K562 (cell line): ENCODE data around the gene ZNF300. TPM values are rescaled to one million over a fixed set of nuclear protein-coding genes. Genes with fewer than 3 reads are reported as not detected.

Experiments
- ATAC-seq: fragments of 200-7000 bp; cut with Tn5 transposase; 3 replicates; pipeline ENCODE4 v1.9.1; 2020; ENCODE audit warnings: moderate library complexity
- BruUV-seq: library from RNA; stranded (reverse); fragments of 400-500 nt; replicated peaks from 2 replicates; lab custom pipeline; 2021; lab: Mats Ljungman, UMichigan
- CTCF ChIA-PET: fragments of 300-600 bp; formaldehyde crosslinking; extraction: SDS; loops from one replicate; lab custom pipeline; 2021; ENCODE audit warnings: low intra/inter-chr PET ratio; lab: Yijun Ruan, JAX
- POLR2A ChIA-PET: fragments of 300-600, 350-650 bp; sonication (Branson Sonifier 250); formaldehyde crosslinking; extraction: SDS; loops from one replicate; lab custom pipeline; 2021; ENCODE audit warnings: antibody characterized with exemption, inconsistent platforms; lab: Yijun Ruan, JAX
- DNase-seq, 4 experiments: peaks; one replicate each; pipeline versions ENCODE4 v3.0.0 to v3.0.0-alpha.2; 2011 to 2018; ENCODE audit warnings: low spot score in 3 of 4, mixed read lengths in 3 of 4; ENCODE audit errors: extremely low read depth in 1 of 4
- FAIRE-seq: peaks from 2 replicates; lab custom pipeline; 2011; peaks lifted over from hg19 to GRCh38; lab: Jason Lieb, UNC
- H2AFZ ChIP-seq: 2 replicates; pipeline ENCODE4 v1.6.0; 2011; ENCODE audit warnings: low read depth, low read length, control low read depth, inconsistent platforms
- H3K27ac ChIP-seq: fragments of 200-600 bp; 3 replicates; pipeline ENCODE4 v1.8.0; 2011; ENCODE audit warnings: low read depth, mild to moderate bottlenecking, control low read depth, inconsistent platforms, low read length, moderate library complexity, mixed read lengths; ENCODE audit errors: extremely low read depth
- H3K27me3 ChIP-seq, 2 experiments: fragments of 300-600 bp in 1 of 2; 2 replicates in 1 of 2; 3 replicates in 1 of 2; pipeline versions ENCODE4 v1.6.0 to v1.8.0; 2011; ENCODE audit warnings: inconsistent platforms in 2 of 2, low read length in 2 of 2, mild to moderate bottlenecking in 1 of 2, mixed read lengths in 1 of 2, moderate library complexity in 1 of 2; ENCODE audit not compliant: control insufficient read depth in 2 of 2, insufficient read depth in 2 of 2
- H3K36me3 ChIP-seq: fragments of 300-600 bp; 3 replicates; pipeline ENCODE4 v1.8.0; 2011; ENCODE audit warnings: mild to moderate bottlenecking, low read length, inconsistent platforms; ENCODE audit not compliant: control insufficient read depth, insufficient read depth
- H3K4me1 ChIP-seq, 2 experiments: fragments of 200-600 bp in 1 of 2; replicated peaks in 1 of 2; 2 replicates in 1 of 2; 3 replicates in 1 of 2; pipeline versions ENCODE4 v1.5.1 to v1.8.0; 2011; ENCODE audit warnings: inconsistent platforms in 2 of 2, low read length in 2 of 2, mild to moderate bottlenecking in 1 of 2, mixed read lengths in 1 of 2, moderate library complexity in 1 of 2; ENCODE audit not compliant: control insufficient read depth in 2 of 2, insufficient read depth in 2 of 2
- H3K4me2 ChIP-seq: 2 replicates; pipeline ENCODE4 v1.6.1; 2011; ENCODE audit warnings: low read length, control low read depth, inconsistent platforms, mixed read lengths; ENCODE audit not compliant: insufficient read depth
- H3K4me3 ChIP-seq: fragments of 200-600 bp; sonication (generic), shearing (Covaris generic); 2 replicates; pipeline ENCODE4 v1.5.1; 2016; ENCODE audit warnings: control low read depth, inconsistent platforms
- H3K79me2 ChIP-seq: fragments of 200-600 bp; 3 replicates; pipeline ENCODE4 v1.8.0; 2011; ENCODE audit warnings: low read length, inconsistent platforms; ENCODE audit not compliant: control insufficient read depth, insufficient read depth
- H3K9ac ChIP-seq, 2 experiments: 2 replicates each; pipeline versions ENCODE4 v1.6.0 to v1.6.1; 2011; ENCODE audit warnings: low read depth in 2 of 2, low read length in 2 of 2, control low read depth in 1 of 2, inconsistent platforms in 1 of 2, mild to moderate bottlenecking in 1 of 2, mixed read lengths in 1 of 2; ENCODE audit not compliant: insufficient read depth in 1 of 2
- H3K9me1 ChIP-seq: one replicate; pipeline ENCODE4 v1.6.0; 2011; ENCODE audit warnings: inconsistent platforms, mild to moderate bottlenecking, low read length, moderate library complexity; ENCODE audit not compliant: control insufficient read depth, insufficient read depth
- H3K9me3 ChIP-seq: replicated peaks from 2 replicates; pipeline ENCODE4 v1.5.1; 2011; ENCODE audit warnings: low read depth, low read length, inconsistent platforms; ENCODE audit not compliant: control insufficient read depth, insufficient read depth
- H4K20me1 ChIP-seq: replicated peaks from 2 replicates; pipeline ENCODE4 v1.6.1; 2011; ENCODE audit warnings: low read length, inconsistent platforms, mixed read lengths; ENCODE audit not compliant: control insufficient read depth, insufficient read depth
- CEBPB ChIP-seq: fragments of 450-650 bp; IDR thresholded peaks from 2 replicates; pipeline ENCODE4 v1.6.1; 2016; ENCODE audit warnings: missing genetic modification characterization, missing compliant biosample characterization
- CEBPG ChIP-seq, 3 experiments: fragments of 200-800 bp in 1 of 3; sonication (Bioruptor generic) in 1 of 3; sonication (generic) in 1 of 3; formaldehyde crosslinking in 1 of 3; IDR thresholded peaks in 2 of 3; conservative IDR thresholded peaks in 1 of 3; 2 replicates each; pipeline versions ENCODE4 v1.6.1 to v1.8.0; 2016 to 2022; ENCODE audit warnings: missing compliant biosample characterization in 2 of 3, missing genetic modification characterization in 2 of 3, mild to moderate bottlenecking in 1 of 3, missing genetic modification reagents in 1 of 3
- CHD1 ChIP-seq: fragments of 200-600 bp; sonication (generic); IDR thresholded peaks from one replicate; pipeline ENCODE4 v1.6.1; 2012; ENCODE audit warnings: mild to moderate bottlenecking, moderate library complexity, low read length, inconsistent platforms
- CXXC5 ChIP-seq: fragments of 250-450 bp; sonication (Bioruptor Pico); IDR thresholded peaks from 2 replicates; pipeline ENCODE4 v1.8.0; 2022; ENCODE audit warnings: inconsistent platforms, mild to moderate bottlenecking, moderate library complexity
- EP400 ChIP-seq: fragments of 450-650 bp; IDR thresholded peaks from 2 replicates; pipeline ENCODE4 v1.6.1; 2017; ENCODE audit warnings: antibody characterized with exemption, mild to moderate bottlenecking, moderate library complexity
- ERF ChIP-seq: fragments of 450-650 bp; formaldehyde crosslinking; IDR thresholded peaks from 2 replicates; pipeline ENCODE4 v1.4.0; 2020; ENCODE audit warnings: mild to moderate bottlenecking, mixed read lengths
- FOXK2 ChIP-seq, 2 experiments: fragments of 450-650 bp; IDR thresholded peaks in 1 of 2; conservative IDR thresholded peaks in 1 of 2; 2 replicates each; pipeline ENCODE4 v1.6.1; 2016; ENCODE audit warnings: low read depth in 2 of 2, mild to moderate bottlenecking in 1 of 2
- MYC ChIP-seq, 2 experiments: fragments of 250-450 bp in 1 of 2; sonication (Bioruptor Pico) in 1 of 2; IDR thresholded peaks; 2 replicates each; pipeline versions ENCODE4 v1.5.1 to v1.6.1; 2012 to 2021; ENCODE audit warnings: low read depth in 2 of 2, borderline replicate concordance in 1 of 2, improper control_type of control experiment in 1 of 2, low read length in 1 of 2, mild to moderate bottlenecking in 1 of 2, moderate library complexity in 1 of 2
- RCOR1 ChIP-seq, 2 experiments: IDR thresholded peaks; 2 replicates each; pipeline ENCODE4 v1.6.1; 2012; ENCODE audit warnings: low read depth in 2 of 2, low read length in 2 of 2, borderline replicate concordance in 1 of 2, improper control_type of control experiment in 1 of 2
- SIRT6 ChIP-seq: IDR thresholded peaks from one replicate; pipeline ENCODE4 v1.6.1; 2012; ENCODE audit warnings: low read depth, mild to moderate bottlenecking, control low read depth, inconsistent platforms, low read length, moderate library complexity
- TAF7 ChIP-seq: fragments of 450-650 bp; IDR thresholded peaks from 2 replicates; pipeline ENCODE4 v1.6.1; 2016; ENCODE audit warnings: missing genetic modification characterization, missing compliant biosample characterization
- TBL1XR1 ChIP-seq, 2 experiments: IDR thresholded peaks; 2 replicates each; pipeline ENCODE4 v1.6.1; 2012; ENCODE audit warnings: improper control_type of control experiment in 2 of 2, low read length in 2 of 2, mild to moderate bottlenecking in 1 of 2
- TCF15 ChIP-seq: fragments of 250-450 bp; sonication (Bioruptor Pico); IDR thresholded peaks from 2 replicates; pipeline ENCODE4 v1.8.0; 2022; ENCODE audit warnings: moderate library complexity, mild to moderate bottlenecking, inconsistent platforms
- ZBTB9 ChIP-seq: fragments of 450-650 bp; formaldehyde crosslinking; IDR thresholded peaks from 2 replicates; pipeline ENCODE4 v1.4.0; 2020; ENCODE audit warnings: mild to moderate bottlenecking, moderate library complexity
- ZNF165 ChIP-seq: fragments of 250-450 bp; sonication (Bioruptor Pico); IDR thresholded peaks from 2 replicates; pipeline ENCODE4 v1.4.0; 2020; ENCODE audit warnings: borderline replicate concordance
- ZNF384 ChIP-seq: IDR thresholded peaks from 2 replicates; pipeline ENCODE4 v1.6.1; 2012; ENCODE audit warnings: low read depth, low read length, improper control_type of control experiment
- WGBS: fragments of 100-300 bp; shearing (Covaris generic); methylation state at CpG from one replicate; pipeline ENCODE4 v1.1.6; 2016; ENCODE audit warnings: low coverage, mixed read lengths; ENCODE audit not compliant: insufficient coverage; ENCODE audit errors: missing lambda C conversion rate; 5-methylcytosine and 5-hydroxymethylcytosine counted together
- in situ Hi-C: fragments of 300-500 bp; cut with MboI; formaldehyde crosslinking; loops from 4 replicates; pipeline ENCODE4 v1.15.0; 2018; ENCODE audit warnings: inconsistent platforms, mixed read lengths
- intact Hi-C: fragments of 100-400 bp; cut with micrococcal nuclease; formaldehyde crosslinking; loops from 2 replicates; pipeline ENCODE4 v1.14.2; 2022
- polyA plus RNA-seq, 8 experiments: library from polyadenylated mRNA; depleted of rRNA in 4 of 8; stranded (reverse) in 5 of 8; unstranded in 3 of 8; fragments of >200 nt; fragmentation: Nextera tagmentation in 2 of 8; fragmentation: Illumina TruSeq in 1 of 8; extraction: Ambion mirVana in 2 of 8; extraction: Trizol in 1 of 8; gene quantifications; 2 replicates each; pipeline versions ENCODE4 v1.2.1 to v1.2.3, GENCODE V29; 2011 to 2014; ENCODE audit warnings: inconsistent platforms in 1 of 8, missing spikeins in 1 of 8
- total RNA-seq, 7 experiments: library from RNA; depleted of rRNA in 6 of 7; stranded (reverse); fragments of >200 nt in 6 of 7; fragmentation: Illumina TruSeq in 2 of 7; extraction: Trizol in 2 of 7; gene quantifications; 2 replicates each; pipeline versions ENCODE4 v1.2.1 to v1.2.3, GENCODE V29; 2011 to 2021; ENCODE audit warnings: low replicate concordance in 1 of 7

ZNF300 gene
- total and polyA plus RNA-seq, 9 of the 15 experiments (the other 6 are each of a cell fraction or from before 2014, with no cell fraction given) = 4.4 to 13.2 (median 11.1) TPM

GRCh38 chr5:150948539-150948938, 43.8 kb upstream of the ZNF300 start:
- Histone ChIP-seq H3K4me3 (no peak overlapping the region), H3K36me3 (no peaks in the 10 kb centered on the region), H3K9ac (no peak overlapping the region), H4K20me1 (no peaks in the 10 kb centered on the region), H3K9me1 (no peaks in the 10 kb centered on the region), H3K27ac (no peak overlapping the region), H3K79me2 (no peaks in the 10 kb centered on the region), H3K27me3 (no peaks in the 10 kb centered on the region), H2AFZ (no peak overlapping the region), H3K9me3 (peaks cover 13% of the 10 kb centered on the region), H3K4me1 (no peaks in the 10 kb centered on the region; a peak in 1 of 5 replicates), H3K4me2 (no peak overlapping the region)
- no peak for TF ChIP-seq ZBTB9 (CRISPR knock-in tag)
- no peak for TF ChIP-seq TAF7
- no peak for TF ChIP-seq SIRT6
- TF ChIP-seq MYC (IDR thresholded peaks at IDR 0.05; ENCODE audit: low read depth, low read length) = no peak
- no peak for TF ChIP-seq MYC (CRISPR knock-in tag; IDR thresholded peaks at IDR 0.05; ENCODE audit: borderline replicate concordance, low read depth)
- no peak for TF ChIP-seq ZNF165 (CRISPR knock-in tag)
- TF ChIP-seq ZNF384 = no peak
- no peak for TF ChIP-seq CEBPB (tag)
- TF ChIP-seq FOXK2 (conservative IDR thresholded peaks at IDR 0.05 in 1 of 2, IDR thresholded peaks at IDR 0.05 in 1 of 2; ENCODE audit: low read depth in 2 of 2) = no peak
- TF ChIP-seq CHD1 = no peak
- TF ChIP-seq RCOR1 (IDR thresholded peaks at IDR 0.05; ENCODE audit: borderline replicate concordance in 1 of 2, low read depth in 2 of 2, low read length in 2 of 2) = no peak
- no peak for TF ChIP-seq ERF (CRISPR knock-in tag)
- no peak for TF ChIP-seq TBL1XR1 (IDR thresholded peaks at IDR 0.05; ENCODE audit: low read length in 2 of 2)
- TF ChIP-seq TCF15 (CRISPR knock-in tag) = no peak
- no peak for TF ChIP-seq CXXC5 (CRISPR knock-in tag)
- no peak for TF ChIP-seq EP400
- no peak for TF ChIP-seq CEBPG (CRISPR knock-in tag; IDR thresholded peaks at IDR 0.05)
- TF ChIP-seq CEBPG (tag; conservative IDR thresholded peaks at IDR 0.05 in 1 of 2, IDR thresholded peaks at IDR 0.05 in 1 of 2) = no peak
- ChIA-PET POLR2A (no interaction called here), CTCF (no interaction called here)
- ATAC-seq (no peak), FAIRE-seq (no peak), DNase-seq (no peak)
- 6% methylated on average over 2 of the region's 2 CpGs for WGBS
- BruUV-seq = no TSS peak
- in situ Hi-C loops (no loop called here), intact Hi-C loops (no loop called here)
